ENCODE measurements around the gene STK26. TPM values are rescaled to one million over a fixed set of nuclear protein-coding genes. Genes with fewer than 3 reads are reported as not detected.

The STK26 gene
- total RNA-seq, 1 donor from 2014 or later: 29.7 TPM

DNA sequence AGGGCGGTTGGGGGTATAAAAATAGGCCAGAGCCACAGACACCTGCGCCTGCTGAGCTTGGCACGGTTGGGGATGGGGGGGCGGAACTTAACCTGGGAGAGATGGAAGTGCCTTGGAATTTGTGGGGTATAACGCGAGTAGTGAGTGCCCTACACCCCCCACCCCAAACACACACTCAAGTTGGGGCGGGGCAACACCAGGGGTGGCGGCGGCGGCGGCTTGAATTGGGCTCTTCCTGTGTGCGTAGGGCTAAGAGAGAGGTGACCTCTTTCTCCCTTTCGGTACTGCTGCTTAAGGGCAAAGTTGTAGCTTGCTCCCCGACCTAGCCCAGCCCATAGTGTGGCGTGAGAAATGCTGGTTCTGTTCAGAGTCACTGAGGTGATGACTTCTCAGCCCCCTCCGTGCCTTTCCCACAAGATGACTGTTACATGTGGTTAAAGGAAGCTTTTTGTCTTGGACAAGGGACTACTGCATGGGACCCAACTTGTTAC is 839 bp downstream of the STK26 start:
- DNase-seq (ENCODE audit: low spot score): no peak
- H3K9me3 Mint-ChIP-seq (ENCODE audit: unreplicated experiment): no peaks in the 10 kb centered on the region
- peak overlapping the region; percentile 99 for H3K4me3 Mint-ChIP-seq (ENCODE audit: unreplicated experiment)
- no peaks in the 10 kb centered on the region for H3K36me3 Mint-ChIP-seq (ENCODE audit: low read depth, unreplicated experiment)
- TF ChIP-seq, protein P1, sequence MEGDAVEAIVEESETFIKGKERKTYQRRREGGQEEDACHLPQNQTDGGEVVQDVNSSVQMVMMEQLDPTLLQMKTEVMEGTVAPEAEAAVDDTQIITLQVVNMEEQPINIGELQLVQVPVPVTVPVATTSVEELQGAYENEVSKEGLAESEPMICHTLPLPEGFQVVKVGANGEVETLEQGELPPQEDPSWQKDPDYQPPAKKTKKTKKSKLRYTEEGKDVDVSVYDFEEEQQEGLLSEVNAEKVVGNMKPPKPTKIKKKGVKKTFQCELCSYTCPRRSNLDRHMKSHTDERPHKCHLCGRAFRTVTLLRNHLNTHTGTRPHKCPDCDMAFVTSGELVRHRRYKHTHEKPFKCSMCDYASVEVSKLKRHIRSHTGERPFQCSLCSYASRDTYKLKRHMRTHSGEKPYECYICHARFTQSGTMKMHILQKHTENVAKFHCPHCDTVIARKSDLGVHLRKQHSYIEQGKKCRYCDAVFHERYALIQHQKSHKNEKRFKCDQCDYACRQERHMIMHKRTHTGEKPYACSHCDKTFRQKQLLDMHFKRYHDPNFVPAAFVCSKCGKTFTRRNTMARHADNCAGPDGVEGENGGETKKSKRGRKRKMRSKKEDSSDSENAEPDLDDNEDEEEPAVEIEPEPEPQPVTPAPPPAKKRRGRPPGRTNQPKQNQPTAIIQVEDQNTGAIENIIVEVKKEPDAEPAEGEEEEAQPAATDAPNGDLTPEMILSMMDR (IDR thresholded peaks at IDR 0.05; ENCODE audit: unreplicated experiment): no peak
- peak overlapping the region; percentile 81 for H3K27ac Mint-ChIP-seq (ENCODE audit: unreplicated experiment)
- no peaks in the 10 kb centered on the region for H3K27me3 Mint-ChIP-seq (ENCODE audit: unreplicated experiment)
- peaks cover 11% of the 10 kb centered on the region for H3K4me1 Mint-ChIP-seq (ENCODE audit: unreplicated experiment)

GRCh38 chrX:132025041-132025440 is 1.9 kb downstream of the STK26 start:
- TF ChIP-seq, protein P1 (IDR thresholded peaks at IDR 0.05; ENCODE audit: unreplicated experiment): no peak
- no peaks in the 10 kb centered on the region for H3K9me3 Mint-ChIP-seq (ENCODE audit: unreplicated experiment)
- no peak for DNase-seq (ENCODE audit: low spot score)
- no peaks in the 10 kb centered on the region for H3K36me3 Mint-ChIP-seq (ENCODE audit: low read depth, unreplicated experiment)
- H3K27ac Mint-ChIP-seq (ENCODE audit: unreplicated experiment): peak overlapping the region; percentile 64
- peak overlapping the region; percentile 87 for H3K4me3 Mint-ChIP-seq (ENCODE audit: unreplicated experiment)
- peaks cover 11% of the 10 kb centered on the region for H3K4me1 Mint-ChIP-seq (ENCODE audit: unreplicated experiment)
- no peaks in the 10 kb centered on the region for H3K27me3 Mint-ChIP-seq (ENCODE audit: unreplicated experiment)

DNA sequence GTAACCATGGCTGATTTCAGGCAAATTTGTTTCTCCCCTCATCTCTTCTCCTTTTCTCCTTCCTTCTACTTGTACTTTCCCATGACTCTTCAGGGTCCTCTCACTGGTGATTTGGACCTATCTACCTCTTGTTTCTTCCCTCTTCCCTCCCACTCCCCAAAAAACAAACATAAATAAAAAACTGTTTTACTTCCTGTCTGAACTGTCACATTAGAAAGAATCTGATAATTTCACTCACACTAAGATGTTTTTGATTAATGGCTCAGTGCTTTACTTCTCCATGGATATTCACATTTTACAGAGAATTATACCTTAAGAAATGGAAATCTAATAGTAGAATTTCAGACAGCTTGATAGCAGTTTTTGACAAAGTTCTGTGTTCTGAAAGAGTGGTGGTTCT is 7.2 kb downstream of the STK26 start:
- H3K27ac Mint-ChIP-seq (ENCODE audit: unreplicated experiment): no peak overlapping the region
- no peak overlapping the region for H3K4me3 Mint-ChIP-seq (ENCODE audit: unreplicated experiment)
- H3K36me3 Mint-ChIP-seq (ENCODE audit: low read depth, unreplicated experiment): no peaks in the 10 kb centered on the region
- peaks cover 22% of the 10 kb centered on the region for H3K4me1 Mint-ChIP-seq (ENCODE audit: unreplicated experiment)
- H3K27me3 Mint-ChIP-seq (ENCODE audit: unreplicated experiment): no peaks in the 10 kb centered on the region
- no peak for DNase-seq (ENCODE audit: low spot score)
- no peaks in the 10 kb centered on the region for H3K9me3 Mint-ChIP-seq (ENCODE audit: unreplicated experiment)
- TF ChIP-seq, protein P1 (IDR thresholded peaks at IDR 0.05; ENCODE audit: unreplicated experiment): no peak

DNA sequence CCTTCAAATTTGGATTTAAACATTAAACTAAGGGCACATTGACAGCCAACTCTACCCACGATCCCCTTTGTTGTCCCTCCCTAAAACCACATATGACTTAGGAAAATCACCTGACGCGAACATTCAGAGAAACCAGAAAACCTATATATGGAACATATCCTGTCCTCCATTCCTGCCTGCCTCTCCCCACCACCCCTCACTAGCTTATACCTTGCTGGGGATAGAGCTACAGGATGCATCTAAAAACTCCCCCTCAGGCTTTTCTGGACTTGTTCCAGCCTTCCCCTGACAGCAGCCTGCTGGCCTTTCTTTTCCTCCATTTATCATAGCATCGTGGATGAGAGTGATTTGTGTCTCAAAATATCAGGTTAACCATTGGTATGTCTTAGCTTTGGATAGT is 8.8 kb downstream of the STK26 start:
- Mint-ChIP-seq H3K4me1 (ENCODE audit: unreplicated experiment) (peaks cover 22% of the 10 kb centered on the region), H3K9me3 (ENCODE audit: unreplicated experiment) (no peaks in the 10 kb centered on the region), H3K36me3 (ENCODE audit: low read depth, unreplicated experiment) (no peaks in the 10 kb centered on the region), H3K4me3 (ENCODE audit: unreplicated experiment) (no peak overlapping the region), H3K27me3 (ENCODE audit: unreplicated experiment) (no peaks in the 10 kb centered on the region), H3K27ac (ENCODE audit: unreplicated experiment) (no peak overlapping the region)
- TF ChIP-seq, protein P1 (IDR thresholded peaks at IDR 0.05; ENCODE audit: unreplicated experiment): no peak
- no peak for DNase-seq (ENCODE audit: low spot score)

DNA sequence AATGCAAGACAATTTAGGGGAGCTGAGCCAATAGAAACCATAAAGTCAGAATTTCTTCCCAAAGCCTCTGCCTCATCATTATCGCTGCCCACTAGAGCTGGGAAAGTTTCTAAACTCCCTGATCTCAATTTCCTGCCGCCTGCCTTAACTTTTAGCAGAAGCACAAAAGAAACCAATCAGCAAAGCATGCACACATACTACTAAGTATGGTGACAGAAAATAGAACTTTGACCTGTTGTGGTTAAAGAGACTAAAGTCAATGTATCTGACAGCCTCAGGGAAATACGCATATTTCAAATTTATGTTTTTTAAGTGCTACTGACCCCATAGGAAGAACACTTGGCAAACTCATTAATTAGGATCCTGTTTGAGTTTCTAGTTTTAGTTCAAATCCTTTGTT is 10.1 kb downstream of the STK26 start:
- Mint-ChIP-seq H3K36me3 (ENCODE audit: low read depth, unreplicated experiment) (no peaks in the 10 kb centered on the region), H3K4me3 (ENCODE audit: unreplicated experiment) (no peak overlapping the region), H3K4me1 (ENCODE audit: unreplicated experiment) (peaks cover 27% of the 10 kb centered on the region), H3K27me3 (ENCODE audit: unreplicated experiment) (no peaks in the 10 kb centered on the region), H3K9me3 (ENCODE audit: unreplicated experiment) (no peaks in the 10 kb centered on the region), H3K27ac (ENCODE audit: unreplicated experiment) (no peak overlapping the region)
- TF ChIP-seq, protein P1 (IDR thresholded peaks at IDR 0.05; ENCODE audit: unreplicated experiment): no peak
- DNase-seq (ENCODE audit: low spot score): no peak
